GM19324 (cell line): ENCODE data around the gene ENAH.
"Not testable (repeated sequence)": the region's sequence is repeated elsewhere in the genome, so short reads cannot be mapped to it uniquely, and the experiment has no call there.

Experiments used
- ATAC-seq: cut with Tn5 transposase; IDR thresholded peaks from one replicate; pipeline ENCODE4 v1.9.1; 2021; ENCODE audit warnings: mild to moderate bottlenecking, moderate library complexity; ENCODE audit not compliant: unreplicated experiment, low FRiP score

Gene ENAH

DNA sequence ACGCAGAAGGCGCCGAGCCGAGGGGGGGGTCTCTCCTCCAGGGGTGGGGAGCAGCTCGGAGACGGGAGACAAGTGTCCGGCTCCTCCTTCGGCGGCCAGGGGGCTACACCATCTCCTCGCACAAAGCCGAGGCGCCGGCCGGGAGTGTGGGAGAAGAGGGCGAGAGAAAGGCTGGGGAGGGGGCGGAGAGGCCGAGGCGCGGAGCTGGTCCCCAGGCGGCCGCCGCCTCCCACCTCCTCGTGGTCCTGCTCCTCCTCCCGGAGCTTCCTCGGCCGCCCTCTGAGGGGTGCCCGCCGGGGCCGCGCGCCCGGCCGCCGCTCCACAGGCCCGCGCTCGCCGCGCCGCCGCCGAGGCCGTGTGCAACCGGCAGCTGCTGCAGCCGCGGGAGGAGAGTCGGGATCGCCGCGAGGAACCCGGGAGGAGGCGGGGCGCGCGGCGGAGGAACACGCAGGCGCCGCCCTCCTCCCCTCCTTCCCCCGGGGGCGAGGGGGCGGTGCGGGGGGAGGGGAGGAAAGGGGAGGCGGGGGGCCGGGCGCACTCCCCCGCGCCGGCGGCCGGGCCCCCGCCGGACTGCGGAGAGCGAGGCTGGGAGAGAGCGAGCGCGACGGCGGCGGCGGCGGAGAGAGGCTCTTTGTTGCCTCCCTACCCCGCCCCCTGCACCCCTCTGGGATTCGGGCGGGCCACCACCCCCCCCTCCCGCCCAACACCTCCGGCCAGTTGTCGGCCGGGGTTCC, at the start of gene ENAH:
TSS of gene ENAH (minus strand) at position 395 of the 734 bp plus-strand sequence. CDS start 433 bp downstream, outside the sequence.
- ATAC-seq = peak; percentile 54

DNA sequence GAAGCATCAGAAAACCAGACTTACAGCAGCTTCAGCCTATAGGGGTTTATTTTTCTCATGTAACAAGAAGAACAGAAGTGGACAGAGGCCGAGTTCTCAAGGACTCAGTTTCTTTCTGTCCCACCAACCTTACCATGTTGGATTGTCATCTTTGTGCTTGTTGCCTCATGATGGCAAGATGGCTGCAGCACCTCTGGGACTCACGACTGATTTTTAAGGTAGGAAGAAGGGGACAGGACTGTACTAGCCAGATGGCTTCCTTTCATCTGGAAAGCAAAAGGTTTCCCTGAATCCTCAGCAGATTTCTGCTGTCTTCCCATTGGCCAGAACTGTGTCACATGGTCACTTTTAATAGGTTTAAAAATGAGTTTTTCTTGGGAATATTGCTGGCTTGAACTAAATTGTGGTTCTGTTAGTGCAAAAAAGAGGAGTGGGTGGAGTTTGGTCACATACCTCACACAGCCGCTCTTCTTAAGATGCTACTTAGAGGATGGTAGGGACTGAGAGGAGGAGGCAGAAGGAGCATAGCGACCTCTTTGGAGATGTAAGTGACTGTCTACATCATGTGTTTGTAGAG, 48.1 kb upstream of the ENAH start:
- no peak for ATAC-seq

DNA sequence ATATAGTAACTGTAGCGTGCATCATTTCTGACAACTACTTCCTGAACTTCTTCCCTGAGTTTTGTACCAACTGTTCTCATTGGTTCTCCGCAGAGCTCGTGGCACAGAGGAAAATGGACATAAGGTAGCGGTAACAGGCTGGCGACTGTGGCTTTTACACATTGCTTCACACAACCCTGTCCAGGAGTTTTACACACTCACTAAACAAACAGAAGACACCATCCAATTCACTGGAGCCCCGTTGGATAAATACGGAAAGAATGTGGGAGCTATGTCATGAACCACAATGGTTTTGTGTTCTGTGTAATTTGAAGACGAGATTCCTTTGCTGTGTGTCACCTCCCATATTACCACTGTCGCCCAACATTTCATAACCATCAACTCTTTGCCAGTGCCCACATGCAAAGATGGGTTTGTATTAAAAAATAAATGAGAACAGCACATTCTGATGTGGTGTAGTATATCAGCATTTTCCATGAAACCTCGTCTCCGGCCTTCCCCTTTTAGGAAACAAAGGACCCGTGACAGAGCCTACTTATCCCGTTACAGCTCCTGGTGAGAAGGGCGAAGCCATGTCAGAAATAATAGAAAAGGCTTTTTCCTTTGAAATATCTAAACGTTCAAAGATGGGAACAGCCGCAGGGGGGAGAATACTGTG, 47.4 kb upstream of the ENAH start:
- ATAC-seq = no peak

DNA sequence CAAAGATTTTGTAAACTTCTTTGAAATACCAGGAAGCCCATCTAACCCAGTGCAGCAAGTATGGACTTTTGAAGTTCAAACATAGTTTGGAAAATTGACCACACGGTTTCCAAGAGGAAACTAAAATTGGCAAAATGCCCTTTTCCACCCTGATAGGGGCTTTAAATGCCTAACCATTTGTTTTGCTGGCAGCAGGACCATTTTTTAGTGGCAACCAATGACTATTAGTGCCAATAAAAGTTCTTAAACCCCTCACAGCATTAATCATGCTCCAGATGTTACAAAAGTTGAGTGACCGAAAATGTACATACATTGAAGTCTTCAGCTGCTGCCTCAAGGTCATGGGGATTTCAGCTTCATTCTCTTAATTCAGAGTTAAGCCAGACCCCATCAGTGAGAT, 46.4 kb upstream of the ENAH start:
- no peak for ATAC-seq

DNA sequence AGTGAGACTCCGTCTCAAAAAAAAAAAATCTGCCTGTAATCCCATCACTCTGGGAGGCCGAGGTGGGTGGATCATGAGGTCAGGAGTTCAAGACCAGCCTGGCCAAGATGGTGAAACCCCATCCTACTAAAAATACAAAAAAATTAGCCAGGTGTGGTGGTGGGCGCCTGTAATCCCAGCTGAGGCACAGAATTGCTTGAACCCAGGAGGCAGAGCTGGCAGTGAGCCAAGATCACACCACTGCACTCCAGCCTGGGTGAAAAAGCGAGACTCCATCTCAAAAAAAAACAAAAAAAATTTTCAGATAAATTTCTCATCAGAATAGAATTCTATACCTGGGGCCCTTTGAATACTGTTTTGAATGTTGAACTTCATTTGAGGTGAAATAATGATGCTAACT, 45.3 kb upstream of the ENAH start:
- not testable (repeated sequence) for ATAC-seq

DNA sequence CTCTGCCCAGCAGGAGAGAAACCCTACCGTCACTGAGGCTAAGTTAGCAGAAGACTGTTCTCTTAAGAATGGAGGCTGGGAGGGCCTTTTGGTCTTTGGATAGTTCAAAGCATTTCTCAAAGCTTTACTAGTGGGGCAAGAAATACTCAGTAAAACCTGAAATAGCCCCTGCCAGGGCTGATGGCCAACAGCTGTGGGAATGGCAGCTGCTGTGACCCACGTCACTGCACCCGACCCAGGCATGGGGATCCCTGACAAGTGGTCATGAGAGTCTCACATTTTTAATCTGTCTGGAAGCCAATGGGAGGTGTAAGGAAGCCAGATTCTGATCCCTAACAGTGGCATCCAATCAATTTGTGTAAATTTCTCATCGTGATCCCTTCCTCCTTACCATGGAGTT, 44.5 kb upstream of the ENAH start:
- no peak for ATAC-seq

DNA sequence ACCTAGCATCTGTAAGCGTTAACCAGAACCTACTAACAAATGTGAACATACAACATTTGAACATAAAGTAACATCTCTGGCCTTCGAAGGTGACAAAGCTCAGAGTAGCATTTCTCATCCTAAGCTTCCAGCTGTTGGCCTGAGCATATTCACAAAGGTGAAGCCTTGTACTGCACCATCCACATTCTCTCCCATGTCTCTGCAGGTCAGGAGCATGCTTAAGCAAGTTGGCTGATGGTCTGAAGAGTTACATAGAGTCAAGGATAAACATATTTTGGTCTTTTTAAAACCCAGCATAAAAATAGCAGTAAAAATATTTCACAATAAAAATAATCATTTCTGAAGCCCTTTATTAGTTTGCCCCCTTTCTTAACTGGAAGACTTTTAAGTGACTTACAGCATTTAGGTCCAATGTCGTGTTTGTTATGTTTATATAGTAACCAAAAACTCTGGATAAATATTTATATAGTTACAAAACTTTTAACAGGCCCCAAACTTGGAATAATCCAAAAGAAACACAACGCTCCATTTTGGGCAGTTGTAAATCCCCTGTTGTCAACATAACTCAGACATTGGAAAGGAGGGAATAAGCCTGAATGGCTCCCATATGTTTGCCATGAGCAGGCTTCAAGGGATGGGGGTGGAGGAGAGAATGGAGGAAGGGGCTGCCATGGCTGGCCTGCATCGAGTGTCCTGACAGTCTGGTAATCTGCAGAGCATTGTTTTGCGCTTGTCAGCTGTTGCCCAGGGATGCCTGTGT, 42.8 kb upstream of the ENAH start:
- no peak for ATAC-seq

DNA sequence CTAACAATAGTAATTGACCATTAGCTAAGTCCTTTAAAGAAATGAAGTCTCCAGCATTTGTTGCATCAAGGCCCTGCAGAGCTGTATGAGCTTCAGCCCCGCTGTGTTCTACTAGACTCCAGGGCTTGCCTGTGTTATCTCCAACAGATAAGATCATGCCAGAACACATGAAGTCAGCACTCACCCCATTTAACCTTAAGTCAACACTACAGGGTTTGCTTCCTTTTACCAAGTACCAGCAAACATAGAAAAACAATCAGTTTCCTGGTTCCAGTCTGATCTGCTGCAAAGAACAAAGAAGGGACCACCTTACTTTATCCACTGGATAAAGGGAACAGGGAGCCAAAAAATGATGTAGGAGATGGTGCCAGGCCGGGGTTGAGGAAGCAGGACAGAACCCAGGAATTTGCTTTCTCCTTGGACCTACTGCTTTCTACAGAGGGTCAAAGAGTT, 41.3 kb upstream of the ENAH start:
- ATAC-seq = no peak

DNA sequence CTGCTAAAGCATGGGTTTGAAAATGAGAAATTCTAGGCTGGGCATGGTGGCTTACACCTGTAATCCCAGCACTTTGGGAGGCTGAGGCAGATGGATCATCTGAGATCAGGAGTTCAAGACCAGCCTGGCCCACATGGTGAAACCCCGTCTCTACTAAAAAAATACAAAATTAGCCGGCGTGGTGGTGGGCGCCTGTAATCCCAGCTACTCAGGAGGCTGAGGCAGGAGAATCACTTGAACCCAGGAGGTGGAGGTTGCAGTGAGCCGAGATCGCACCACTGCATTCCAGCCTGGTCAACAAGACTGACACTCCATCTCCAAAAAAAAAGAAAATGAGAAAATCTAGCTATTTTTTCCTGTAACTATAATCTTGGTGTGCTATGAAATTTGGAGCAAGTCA, 40.8 kb upstream of the ENAH start:
- ATAC-seq = not testable (repeated sequence)

DNA sequence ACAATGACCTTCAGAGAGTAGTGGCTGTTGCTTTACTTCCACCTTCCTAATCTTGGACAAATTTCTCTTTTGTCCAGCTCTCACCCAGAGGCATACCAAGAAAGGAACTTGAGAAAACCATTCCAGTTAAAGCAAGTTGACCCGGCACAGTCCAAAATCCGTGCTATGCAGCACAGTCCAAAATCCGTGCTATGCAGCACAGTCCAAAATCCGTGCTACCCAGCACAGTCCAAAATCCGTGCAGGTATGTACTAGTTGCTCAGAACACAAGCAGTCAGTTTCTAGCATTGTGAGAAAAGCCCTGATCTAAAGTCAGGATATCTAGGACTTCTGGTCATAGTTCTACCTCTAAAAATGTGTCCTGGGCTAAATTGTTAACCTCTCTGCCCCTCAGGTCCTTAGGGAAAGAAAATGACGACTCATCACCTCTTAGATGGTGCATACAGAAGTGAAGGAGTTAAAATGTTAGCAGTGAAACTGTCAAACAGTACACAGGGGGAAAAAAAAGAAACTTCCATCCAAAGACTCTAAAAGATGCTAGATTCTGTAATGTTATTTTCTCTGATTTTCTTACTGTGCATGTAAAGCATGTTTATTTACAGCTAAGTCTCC, 40.3 kb upstream of the ENAH start:
- no peak for ATAC-seq

DNA sequence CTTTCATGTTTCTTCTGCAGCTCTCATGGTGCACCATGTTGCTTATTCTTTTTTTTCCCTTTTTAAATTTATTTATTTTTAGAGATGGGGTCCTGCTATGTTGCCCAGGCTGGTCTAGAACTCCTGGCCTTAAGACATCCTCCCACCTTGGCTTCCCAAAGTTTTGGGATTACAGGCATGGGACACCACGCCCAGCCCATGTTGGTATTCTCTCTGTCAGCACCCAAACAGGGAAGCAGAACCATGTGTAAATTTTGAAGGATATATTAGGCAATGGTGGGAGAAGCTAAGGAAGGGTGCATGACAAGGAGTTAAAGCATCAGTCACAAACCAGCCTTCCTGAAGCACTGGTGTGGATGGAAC, 39.6 kb upstream of the ENAH start:
- no peak for ATAC-seq

DNA sequence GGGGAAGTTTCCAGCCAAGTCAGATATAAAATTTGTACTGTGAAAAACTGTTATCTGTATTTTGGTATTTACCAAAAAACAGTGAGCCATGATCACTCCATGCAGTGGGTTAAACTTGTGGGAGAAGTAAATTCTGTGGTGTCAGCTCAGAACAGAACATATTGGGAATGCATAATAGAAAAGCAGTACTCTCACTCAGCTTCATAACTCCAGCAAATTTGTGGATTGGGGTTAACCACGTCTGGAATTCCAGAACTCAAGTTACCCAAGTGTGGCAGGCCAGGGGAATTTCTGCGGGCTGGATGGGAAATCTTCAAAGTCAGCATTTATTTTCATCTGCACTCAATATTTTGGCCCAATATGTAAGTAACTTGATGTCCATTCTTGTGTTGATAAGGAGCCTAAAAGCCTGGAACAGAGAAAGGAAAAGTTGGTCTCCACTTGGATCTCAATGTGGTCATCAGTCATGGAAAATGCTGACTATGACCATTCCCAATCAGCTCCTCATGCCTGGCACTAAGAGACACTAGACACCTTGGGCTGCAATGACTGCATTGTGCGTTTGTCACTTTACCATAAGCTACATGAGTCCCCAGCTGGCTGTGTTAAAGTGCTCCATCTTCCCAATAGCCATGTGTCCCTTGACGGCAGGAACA, 39.1 kb upstream of the ENAH start:
- no peak for ATAC-seq

DNA sequence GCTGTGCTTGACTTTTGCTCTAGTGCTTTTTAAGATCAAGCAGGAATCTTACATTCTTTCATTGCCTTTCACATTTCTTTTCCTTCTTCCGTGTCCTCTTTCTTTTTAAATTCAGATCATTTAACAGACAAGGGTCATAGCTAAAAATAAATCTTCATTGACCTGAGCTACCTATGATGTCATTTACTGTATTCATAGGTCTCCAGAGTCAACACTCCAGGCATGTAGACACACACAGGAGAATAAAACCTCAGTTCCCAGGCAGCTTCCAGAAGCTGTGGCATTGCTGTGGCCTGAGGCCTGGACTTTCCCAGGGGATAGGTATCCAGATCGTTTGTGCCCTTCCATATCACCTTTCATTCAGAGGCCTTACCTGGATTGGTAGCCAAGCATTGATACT, 38.5 kb upstream of the ENAH start:
- ATAC-seq = no peak

DNA sequence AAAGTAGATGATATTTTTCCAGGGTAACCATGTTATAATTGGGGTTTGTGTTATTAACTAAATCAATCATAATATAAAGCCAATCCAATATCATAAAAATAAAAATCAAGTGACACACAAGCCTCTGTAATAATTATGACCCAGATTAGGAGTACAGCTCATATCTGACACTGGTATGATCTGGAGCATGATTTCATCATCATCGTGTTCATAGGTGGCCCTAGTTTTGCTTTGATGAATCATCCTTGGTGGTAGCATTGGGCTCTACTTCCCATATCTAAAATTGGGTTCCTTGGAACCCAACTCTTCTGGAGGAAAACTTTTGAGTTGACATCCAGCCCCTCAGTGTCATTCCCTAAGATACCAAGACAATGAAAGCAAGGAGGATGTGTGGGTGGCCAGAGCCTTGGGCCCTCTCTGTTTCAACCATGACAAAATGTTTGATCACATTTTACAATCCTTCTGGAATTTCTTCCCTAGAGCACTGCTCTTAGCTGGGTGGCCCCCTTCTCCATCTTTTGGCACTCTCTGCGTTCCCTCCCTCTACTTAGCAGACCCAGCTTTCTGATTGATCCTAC, 37.0 kb upstream of the ENAH start:
- no peak for ATAC-seq

DNA sequence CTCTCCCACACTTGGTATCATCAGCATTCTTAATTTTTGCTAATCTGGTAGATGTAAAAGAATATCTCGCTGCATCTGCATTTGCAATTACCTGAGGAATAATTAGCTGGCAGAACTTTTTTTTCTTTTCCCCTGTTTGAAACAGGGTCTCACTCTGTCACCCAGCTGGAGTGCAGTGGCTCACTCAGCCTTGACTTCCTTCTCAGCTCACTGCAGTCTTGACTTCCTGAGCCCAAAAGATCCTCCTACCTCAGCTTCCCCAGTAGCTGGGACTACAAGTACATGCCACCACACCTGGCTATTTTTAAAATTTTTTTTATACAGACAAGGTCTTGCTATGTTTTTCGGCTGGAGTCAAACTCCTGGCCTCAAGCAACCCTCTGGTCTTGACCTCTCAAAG, 35.4 kb upstream of the ENAH start:
- no peak for ATAC-seq

DNA sequence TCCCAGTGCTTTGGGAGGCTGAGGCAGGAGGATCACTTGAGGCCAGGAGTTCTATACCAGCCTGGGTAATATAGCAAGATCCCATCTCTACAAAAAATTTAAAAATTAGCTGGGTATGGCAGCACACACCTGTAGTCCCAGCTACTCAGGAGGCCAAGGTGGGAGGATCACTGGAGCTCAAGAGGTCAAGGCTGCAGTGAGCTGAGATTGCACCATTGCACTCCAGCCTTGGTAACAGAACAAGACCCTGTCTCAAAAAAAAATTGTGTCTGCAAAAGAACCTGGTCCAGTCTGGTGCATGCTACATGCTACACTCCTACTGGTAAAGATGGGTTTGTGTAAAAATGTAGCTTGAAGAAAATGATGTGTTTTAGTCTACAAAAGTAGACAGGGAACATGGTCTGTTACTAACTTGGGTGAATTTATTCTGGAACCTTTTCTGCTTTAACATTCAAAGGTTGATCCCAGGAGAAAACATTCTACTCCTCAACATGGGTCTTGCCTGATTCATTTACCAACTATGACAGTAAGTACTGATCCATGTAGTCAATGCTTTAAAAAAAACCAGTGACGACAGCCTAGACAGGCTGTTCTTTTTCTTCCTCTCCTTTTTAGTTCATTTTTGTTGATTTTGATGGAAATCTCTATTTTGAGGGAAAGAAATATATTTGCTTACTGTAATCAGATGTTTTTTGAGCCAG, 32.7 kb upstream of the ENAH start:
- ATAC-seq = no peak

DNA sequence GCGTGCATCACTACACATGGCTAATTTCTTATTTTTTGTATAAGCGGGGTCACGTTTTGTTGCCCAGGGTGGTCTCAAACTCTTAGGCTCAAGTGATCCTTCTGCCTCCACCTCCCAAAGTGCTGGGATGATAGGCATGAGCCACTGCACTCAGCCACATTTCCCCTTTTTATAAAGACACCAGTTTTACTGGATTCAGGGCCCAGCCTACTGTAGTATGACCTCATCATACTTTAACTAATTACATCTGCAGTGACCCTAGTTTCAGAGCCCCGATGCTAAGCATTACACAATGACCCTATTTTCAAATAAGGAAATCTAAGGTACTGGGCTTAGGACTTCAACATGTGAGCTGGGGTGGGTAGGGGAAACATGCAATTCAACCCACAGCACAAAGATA, 31.8 kb upstream of the ENAH start:
- ATAC-seq = no peak

DNA sequence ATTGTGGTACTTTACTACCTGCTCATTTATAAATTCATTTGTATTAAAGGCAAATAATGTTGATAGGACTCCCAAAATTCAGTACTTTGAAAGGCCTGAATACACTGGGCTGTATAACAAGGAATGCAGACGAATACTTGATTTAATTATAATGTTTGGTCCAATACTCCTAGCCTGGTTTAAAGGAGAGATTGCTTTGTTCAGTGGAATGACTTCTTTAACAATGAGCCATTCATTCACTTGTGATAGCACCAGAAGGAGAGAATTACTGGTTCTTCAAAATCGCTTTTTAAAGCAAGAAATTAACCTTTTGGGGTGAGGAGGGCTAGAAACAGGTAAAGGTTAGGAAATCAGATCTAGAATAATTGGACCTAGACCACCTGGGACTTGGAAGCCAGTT, 28.3 kb upstream of the ENAH start:
- ATAC-seq = no peak

DNA sequence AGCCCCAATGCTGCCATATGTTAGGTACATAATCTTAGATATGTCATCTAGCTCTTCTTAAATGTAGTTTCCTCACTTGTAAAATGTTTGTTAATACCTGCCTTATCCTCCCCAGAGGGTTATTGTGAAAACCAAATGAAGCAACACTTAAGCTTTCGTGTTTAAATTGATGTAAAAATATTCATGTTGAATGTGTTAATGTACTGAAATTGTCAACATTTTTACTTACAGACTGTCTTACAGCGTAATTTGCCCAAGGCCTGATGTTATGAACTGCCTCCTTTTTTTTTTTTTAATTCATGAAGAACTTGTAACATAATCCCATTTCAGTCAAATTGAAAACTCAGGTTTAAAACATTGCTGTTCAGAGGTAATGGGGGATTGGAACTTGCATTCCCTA, 25.6 kb upstream of the ENAH start:
- no peak for ATAC-seq
